GM06990 (cell line): ENCODE measurements around the gene EIF5.

ENCODE experiments used
- DNase-seq: peaks from one replicate; pipeline ENCODE4 v3.0.0-alpha.2; 2011; ENCODE audit not compliant: insufficient read length; ENCODE audit errors: extremely low read depth
- H3K27me3 ChIP-seq: replicated peaks from 2 replicates; pipeline ENCODE4 v1.6.0; 2011; ENCODE audit warnings: low read length; ENCODE audit not compliant: control insufficient read depth, insufficient read depth
- H3K36me3 ChIP-seq: 2 replicates; pipeline ENCODE4 v1.5.1; 2011; ENCODE audit warnings: low read length; ENCODE audit not compliant: control insufficient read depth, insufficient read depth
- H3K4me3 ChIP-seq: replicated peaks from 2 replicates; pipeline ENCODE4 v1.5.1; 2011; ENCODE audit warnings: low read depth, mild to moderate bottlenecking, control low read depth, low read length
- CTCF ChIP-seq: IDR thresholded peaks from 2 replicates; pipeline ENCODE4 v1.5.1; 2011; ENCODE audit warnings: low read length, control low read depth, mild to moderate bottlenecking, inconsistent platforms; ENCODE audit not compliant: insufficient read depth, poor library complexity, severe bottlenecking

The EIF5 gene

GRCh38 chr14:103377522-103378037 is 43.5 kb downstream of the EIF5 start:
- TF ChIP-seq CTCF = no peak

GRCh38 chr14:103378038-103378854 is 44.2 kb downstream of the EIF5 start:
- no peaks in the 10 kb centered on the region for H3K27me3 ChIP-seq
- DNase-seq = no peak
- H3K36me3 ChIP-seq = no peaks in the 10 kb centered on the region
- TF ChIP-seq CTCF = no peak
- H3K4me3 ChIP-seq = no peak overlapping the region

More at GRCh38 chr14:103377522-103378037, 43.5 kb downstream of the EIF5 start:
- no peaks in the 10 kb centered on the region for H3K36me3 ChIP-seq
- no peak for DNase-seq
- H3K27me3 ChIP-seq = no peaks in the 10 kb centered on the region; the same call in 1 of the 2 replicates
- no peak overlapping the region for H3K4me3 ChIP-seq

GRCh38 chr14:103380719-103381377 is 46.8 kb downstream of the EIF5 start:
- H3K4me3 ChIP-seq = no peak overlapping the region
- H3K27me3 ChIP-seq = no peaks in the 10 kb centered on the region
- TF ChIP-seq CTCF = no peak
- DNase-seq = no peak
- H3K36me3 ChIP-seq = no peaks in the 10 kb centered on the region

GRCh38 chr14:103382376-103382775 is 48.3 kb downstream of the EIF5 start:
- no peak overlapping the region for H3K4me3 ChIP-seq
- TF ChIP-seq CTCF = no peak
- H3K27me3 ChIP-seq = no peaks in the 10 kb centered on the region
- no peak for DNase-seq
- no peaks in the 10 kb centered on the region for H3K36me3 ChIP-seq

GRCh38 chr14:103384450-103385151 is 50.6 kb downstream of the EIF5 start:
- peak overlapping the region; percentile 74 for H3K4me3 ChIP-seq
- no peaks in the 10 kb centered on the region for H3K27me3 ChIP-seq
- DNase-seq = no peak
- no peaks in the 10 kb centered on the region for H3K36me3 ChIP-seq
- TF ChIP-seq CTCF = no peak
